B cell (primary cell): Measurements from ENCODE around the gene P2RX5.

Source experiments
- CTCF ChIP-seq: fragments of 200-600 bp; IDR thresholded peaks from one replicate; pipeline ENCODE4 v1.8.0; 2022; ENCODE audit warnings: antibody characterized with exemption, mild to moderate bottlenecking
- EZH2 ChIP-seq: IDR thresholded peaks from 2 replicates; pipeline ENCODE4 v1.6.1; 2012; ENCODE audit warnings: borderline replicate concordance, low read depth, mild to moderate bottlenecking, moderate library complexity, low read length; ENCODE audit not compliant: insufficient read depth, poor library complexity, severe bottlenecking

GRCh38 chr17:3729881-3730280, 33.9 kb upstream of the P2RX5 start:
- TF ChIP-seq CTCF: no peak
- TF ChIP-seq EZH2: no peak
